SU-DHL-6 (cell line): ENCODE measurements around the gene SIGLEC8.

Experiments used
- H2AFZ ChIP-seq: fragments of 200-600 bp; sonication (generic); 2 replicates; pipeline ENCODE4 v1.6.1; 2014; ENCODE audit warnings: low read depth, mild to moderate bottlenecking, moderate library complexity, mixed read lengths, antibody characterized with exemption, low read length; ENCODE audit not compliant: severe bottlenecking
- H3F3A ChIP-seq: fragments of 200-600 bp; shearing (Covaris generic); 2 replicates; pipeline ENCODE4 v1.6.0; 2016; ENCODE audit warnings: antibody characterized with exemption, mild to moderate bottlenecking; ENCODE audit not compliant: insufficient read depth
- H3K27ac ChIP-seq: fragments of 200-600 bp; sonication (generic); 2 replicates; pipeline ENCODE4 v1.5.1; 2016; ENCODE audit warnings: low read depth, mild to moderate bottlenecking, low read length, moderate library complexity, mixed read lengths
- H3K27me3 ChIP-seq: fragments of 200-600 bp; sonication (generic), shearing (Covaris generic); 2 replicates; pipeline ENCODE4 v1.6.0; 2014; ENCODE audit warnings: mild to moderate bottlenecking, low read length
- H3K36me3 ChIP-seq: fragments of 200-600 bp; sonication (generic); 2 replicates; pipeline ENCODE4 v1.6.1; 2014; ENCODE audit warnings: mild to moderate bottlenecking, low read length, mixed read lengths
- H3K4me2 ChIP-seq: fragments of 300-600, 200-600 bp; shearing (Covaris generic), sonication (generic); 2 replicates; pipeline ENCODE4 v1.6.0; 2014; ENCODE audit warnings: low read length, low read depth, mild to moderate bottlenecking; ENCODE audit not compliant: poor library complexity, severe bottlenecking
- H3K4me3 ChIP-seq: fragments of 200-600 bp; sonication (generic); 2 replicates; pipeline ENCODE4 v1.5.1; 2014; ENCODE audit warnings: antibody characterized with exemption, low read length, mild to moderate bottlenecking, mixed read lengths; ENCODE audit not compliant: insufficient read depth, poor library complexity, severe bottlenecking
- H3K79me2 ChIP-seq: fragments of 200-600 bp; sonication (generic); 2 replicates; pipeline ENCODE4 v1.6.1; 2014; ENCODE audit warnings: mild to moderate bottlenecking, low read length, moderate library complexity; ENCODE audit not compliant: insufficient read depth
- H3K9ac ChIP-seq: fragments of 200-600 bp; sonication (generic); 2 replicates; pipeline ENCODE4 v1.7.0; 2014; ENCODE audit warnings: mild to moderate bottlenecking, low read length
- H3K9me2 ChIP-seq: fragments of 200-600 bp; sonication (generic); replicated peaks from 2 replicates; pipeline ENCODE4 v1.6.1; 2014; ENCODE audit warnings: low read length; ENCODE audit not compliant: insufficient read depth
- H3K9me3 ChIP-seq: fragments of 200-600 bp; sonication (generic); 2 replicates; pipeline ENCODE4 v1.6.1; 2014; ENCODE audit warnings: low read length, mixed read lengths; ENCODE audit not compliant: insufficient read depth
- H4K20me1 ChIP-seq: fragments of 200-600 bp; sonication (generic); 2 replicates; pipeline ENCODE4 v1.6.1; 2014; ENCODE audit warnings: low read depth, mild to moderate bottlenecking, antibody characterized with exemption, low read length, moderate library complexity, mixed read lengths
- EZH2phosphoT487 ChIP-seq: fragments of 200-600 bp; sonication (generic), shearing (Covaris generic); conservative IDR thresholded peaks from 2 replicates; pipeline ENCODE4 v1.6.1; 2018; ENCODE audit warnings: mild to moderate bottlenecking, antibody characterized with exemption, low read length, moderate library complexity, mixed read lengths
- TF ChIP-seq, protein P1 (sequence below): fragments of 200-600 bp; sonication (generic); IDR thresholded peaks from one replicate; pipeline ENCODE4 v1.5.1; 2017; ENCODE audit warnings: antibody characterized with exemption, mild to moderate bottlenecking, low read length, moderate library complexity; ENCODE audit not compliant: insufficient read depth, poor library complexity, severe bottlenecking

Gene SIGLEC8

DNA sequence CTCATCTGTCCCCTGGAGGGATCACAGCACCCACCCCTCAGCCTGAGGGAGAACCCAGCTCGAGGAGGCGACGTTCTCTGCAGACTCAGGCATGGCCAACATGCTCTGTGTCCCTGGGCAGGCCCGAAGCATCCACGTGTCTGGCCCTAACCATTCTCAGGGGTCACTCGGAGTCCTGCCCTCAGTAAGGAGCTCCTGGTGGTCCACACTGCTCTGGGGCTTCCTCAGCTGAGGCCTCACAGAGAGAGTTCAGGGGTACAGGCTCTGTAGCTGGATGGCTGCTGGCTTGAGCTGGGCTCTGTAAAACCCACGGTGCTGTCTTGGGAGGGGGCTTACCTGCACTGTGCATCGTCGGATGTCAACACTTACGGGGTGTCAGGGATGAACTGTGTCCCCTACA, 4.4 kb upstream of the SIGLEC8 start:
- Histone ChIP-seq H2AFZ (no peak overlapping the region), H3K9me2 (no peaks in the 10 kb centered on the region), H3K9ac (no peak overlapping the region), H3K27ac (no peak overlapping the region), H3K4me2 (no peak overlapping the region), H3K36me3 (no peaks in the 10 kb centered on the region), H3K79me2 (no peaks in the 10 kb centered on the region), H4K20me1 (no peaks in the 10 kb centered on the region), H3F3A (no peaks in the 10 kb centered on the region), H3K4me3 (no peak overlapping the region), H3K9me3 (no peaks in the 10 kb centered on the region), H3K27me3 (no peaks in the 10 kb centered on the region)
- TF ChIP-seq, protein P1, sequence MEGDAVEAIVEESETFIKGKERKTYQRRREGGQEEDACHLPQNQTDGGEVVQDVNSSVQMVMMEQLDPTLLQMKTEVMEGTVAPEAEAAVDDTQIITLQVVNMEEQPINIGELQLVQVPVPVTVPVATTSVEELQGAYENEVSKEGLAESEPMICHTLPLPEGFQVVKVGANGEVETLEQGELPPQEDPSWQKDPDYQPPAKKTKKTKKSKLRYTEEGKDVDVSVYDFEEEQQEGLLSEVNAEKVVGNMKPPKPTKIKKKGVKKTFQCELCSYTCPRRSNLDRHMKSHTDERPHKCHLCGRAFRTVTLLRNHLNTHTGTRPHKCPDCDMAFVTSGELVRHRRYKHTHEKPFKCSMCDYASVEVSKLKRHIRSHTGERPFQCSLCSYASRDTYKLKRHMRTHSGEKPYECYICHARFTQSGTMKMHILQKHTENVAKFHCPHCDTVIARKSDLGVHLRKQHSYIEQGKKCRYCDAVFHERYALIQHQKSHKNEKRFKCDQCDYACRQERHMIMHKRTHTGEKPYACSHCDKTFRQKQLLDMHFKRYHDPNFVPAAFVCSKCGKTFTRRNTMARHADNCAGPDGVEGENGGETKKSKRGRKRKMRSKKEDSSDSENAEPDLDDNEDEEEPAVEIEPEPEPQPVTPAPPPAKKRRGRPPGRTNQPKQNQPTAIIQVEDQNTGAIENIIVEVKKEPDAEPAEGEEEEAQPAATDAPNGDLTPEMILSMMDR: no peak
- no peak for TF ChIP-seq EZH2phosphoT487

DNA sequence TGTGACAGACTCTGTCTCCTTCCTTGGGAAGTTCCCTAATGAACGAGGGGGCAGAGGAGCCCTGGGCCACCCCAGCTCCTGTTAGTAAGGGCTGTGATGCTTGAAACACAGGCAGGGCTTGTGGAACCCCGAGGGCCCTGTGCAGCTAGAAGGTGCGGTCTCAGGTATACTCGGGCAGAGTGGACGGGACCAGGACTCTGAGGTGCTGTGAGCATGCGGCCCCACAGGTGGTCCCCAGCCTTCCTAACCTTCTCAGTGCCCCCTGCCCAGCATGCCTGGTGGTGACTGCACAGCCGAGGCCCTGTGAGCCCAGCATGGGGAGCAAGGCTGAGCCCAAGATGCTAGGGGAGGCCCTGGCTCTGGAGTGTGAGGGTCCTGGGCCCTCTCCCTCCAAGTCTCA, 4.0 kb upstream of the SIGLEC8 start:
- Histone ChIP-seq H3F3A (no peaks in the 10 kb centered on the region), H3K9me3 (no peaks in the 10 kb centered on the region), H3K27me3 (no peaks in the 10 kb centered on the region), H3K9me2 (no peaks in the 10 kb centered on the region), H3K36me3 (no peaks in the 10 kb centered on the region), H3K4me3 (no peak overlapping the region), H4K20me1 (no peaks in the 10 kb centered on the region), H2AFZ (no peak overlapping the region), H3K9ac (no peak overlapping the region), H3K79me2 (no peaks in the 10 kb centered on the region), H3K27ac (no peak overlapping the region), H3K4me2 (no peak overlapping the region)
- TF ChIP-seq EZH2phosphoT487: no peak
- TF ChIP-seq, protein P1: no peak

DNA sequence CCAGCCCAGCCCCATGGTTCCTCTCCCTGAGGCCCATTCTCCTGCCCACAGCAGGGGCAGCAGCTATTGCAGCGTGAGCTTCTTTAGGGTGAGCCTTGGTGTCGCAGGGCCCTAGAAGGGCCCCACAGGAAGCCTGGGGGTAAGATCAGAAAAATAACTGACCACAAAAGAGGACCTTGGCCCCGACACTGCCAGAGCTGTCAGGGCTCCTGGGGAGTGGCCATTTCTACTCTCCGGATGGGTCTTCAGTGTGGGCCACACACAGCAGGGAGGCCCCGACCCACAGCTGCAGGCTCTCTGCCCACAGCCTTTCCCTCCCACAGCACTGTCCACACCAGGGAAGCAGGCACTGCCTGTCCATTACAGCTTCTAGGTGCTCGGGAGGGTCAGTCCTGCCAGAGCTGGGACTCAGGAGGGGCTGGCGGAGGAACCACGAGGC, 3.5 kb upstream of the SIGLEC8 start:
- no peaks in the 10 kb centered on the region for H3K79me2 ChIP-seq
- H3K27ac ChIP-seq: no peak overlapping the region
- H3K4me3 ChIP-seq: no peak overlapping the region
- H3K27me3 ChIP-seq: no peaks in the 10 kb centered on the region
- no peaks in the 10 kb centered on the region for H4K20me1 ChIP-seq
- no peak overlapping the region for H3K9ac ChIP-seq
- no peak overlapping the region for H3K4me2 ChIP-seq
- H3F3A ChIP-seq: no peaks in the 10 kb centered on the region
- TF ChIP-seq, protein P1: no peak
- TF ChIP-seq EZH2phosphoT487: no peak
- H3K9me3 ChIP-seq: no peaks in the 10 kb centered on the region
- no peak overlapping the region for H2AFZ ChIP-seq
- no peaks in the 10 kb centered on the region for H3K9me2 ChIP-seq
- H3K36me3 ChIP-seq: no peaks in the 10 kb centered on the region
